GM12874 (cell line): ENCODE data around the gene ZBED5.

Experiments
- CTCF ChIP-seq: IDR thresholded peaks from 2 replicates; pipeline ENCODE4 v1.5.1; 2011; ENCODE audit warnings: low read depth, mild to moderate bottlenecking, control low read depth, low read length, moderate library complexity; ENCODE audit not compliant: insufficient read depth

Gene ZBED5

GRCh38 chr11:10857709-10858438 is at the start of gene ZBED5:
Gene ZBED5 (minus strand): TSS chr11:10858053. CDS start chr11:10854945, 3,108 bp downstream.
- TF ChIP-seq CTCF: 0 out of 2 replicates have a peak, but pooled peaks have one; percentile 13

GRCh38 chr11:10906521-10906920 is 48.7 kb upstream of the ZBED5 start:
- TF ChIP-seq CTCF: no peak

- TF ChIP-seq CTCF: no peak
Observed at GRCh38 chr11:10902301-10903063, 44.6 kb upstream of the ZBED5 start.

- no peak for TF ChIP-seq CTCF
Observed at GRCh38 chr11:10900681-10901415, 43.0 kb upstream of the ZBED5 start.

GRCh38 chr11:10899121-10899830 is 41.4 kb upstream of the ZBED5 start:
- no peak for TF ChIP-seq CTCF

GRCh38 chr11:10898763-10899025 is 40.8 kb upstream of the ZBED5 start:
- no peak for TF ChIP-seq CTCF

- no peak for TF ChIP-seq CTCF
Observed at GRCh38 chr11:10898003-10898762, 40.3 kb upstream of the ZBED5 start.
